Loucy (cell line): ENCODE measurements around the gene DNAJB6.

Experiments
- CTCF ChIP-seq: fragments of 200-600 bp; sonication (generic); conservative IDR thresholded peaks from 2 replicates; pipeline ENCODE4 v1.5.1; 2014; ENCODE audit warnings: mild to moderate bottlenecking, antibody characterized with exemption, low read length
- EZH2phosphoT487 ChIP-seq: fragments of 200-600 bp; IDR thresholded peaks from 2 replicates; pipeline ENCODE4 v1.6.1; 2018; ENCODE audit warnings: antibody characterized with exemption, mild to moderate bottlenecking, moderate library complexity, borderline replicate concordance

GRCh38 chr7:157433628-157434027 lies 96.8 kb downstream of the DNAJB6 start:
- TF ChIP-seq CTCF (no peak), EZH2phosphoT487 (no peak)
